HL-60/S4 treated with retinoic acid at 250 ng/mL for 4 days and 3 days (cell line): ENCODE measurements around the gene KRTAP10-3.

ENCODE experiments used
- in situ Hi-C: fragments of 300-500 bp; cut with MboI; formaldehyde crosslinking; loops from 2 replicates; pipeline ENCODE4 v1.7.0; 2022; ENCODE audit warnings: low sequenced_read_pairs

The KRTAP10-3 gene

DNA sequence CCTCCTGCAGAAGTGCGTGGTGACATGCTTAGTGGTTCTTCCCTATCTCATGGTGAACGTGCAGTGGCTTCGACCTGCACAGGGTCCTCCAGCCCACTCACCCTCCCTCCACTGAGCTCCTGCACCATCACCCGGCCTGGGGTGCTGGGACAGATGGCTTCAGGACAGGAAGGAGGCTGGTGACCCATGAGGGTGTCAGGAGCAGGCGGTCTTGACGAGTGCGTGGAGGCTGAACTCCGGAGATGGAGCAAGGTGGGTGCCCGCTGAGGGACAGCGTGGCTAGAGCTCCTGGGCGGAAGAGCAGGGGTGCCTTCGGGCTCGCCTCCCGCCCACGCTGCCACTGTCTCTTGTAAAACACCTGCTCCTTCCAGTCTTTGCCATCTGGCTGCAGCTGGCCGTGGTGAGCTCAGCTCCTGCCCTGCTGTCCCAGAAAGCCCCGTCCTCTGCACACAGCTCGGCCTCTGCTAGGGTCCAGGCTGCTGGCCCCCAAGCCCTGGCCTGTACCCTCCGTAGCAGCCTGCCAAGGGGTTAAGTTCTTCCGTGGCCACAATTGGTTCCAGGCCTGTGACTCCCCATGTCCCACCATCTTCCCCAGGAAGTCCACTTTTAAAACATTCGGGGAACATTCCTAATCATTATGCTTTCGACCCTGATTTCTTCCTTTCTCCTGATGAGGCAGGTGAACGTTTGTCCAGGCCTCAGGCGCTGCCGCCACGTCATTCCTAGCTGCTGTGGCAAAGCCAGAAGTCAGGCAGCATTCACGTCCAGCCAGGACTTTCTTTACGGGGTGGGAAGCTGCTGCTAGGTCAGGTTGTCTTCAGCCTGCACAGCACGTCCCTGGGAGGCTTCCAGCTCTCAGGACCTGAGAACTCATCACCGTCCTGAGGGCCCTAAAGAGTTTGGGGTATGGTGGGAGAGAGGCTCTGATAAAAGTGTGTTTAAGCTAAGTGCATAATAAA lies 26.7 kb downstream of the KRTAP10-3 start:
- in situ Hi-C loops, result loop anchor here (25.0 kb wide), 1 partner anchor 95 kb away; no protein-coding TSS in a partner anchor

- in situ Hi-C loops, result loop anchor here (25.0 kb wide), 1 partner anchor 94 kb away; no protein-coding TSS in a partner anchor
Measured at GRCh38 chr21:44530903-44531605, 27.5 kb downstream of the KRTAP10-3 start.

GRCh38 chr21:44530221-44530902 lies 28.2 kb downstream of the KRTAP10-3 start:
- in situ Hi-C loops, result loop anchor here (25.0 kb wide), 1 partner anchor 93 kb away; no protein-coding TSS in a partner anchor

GRCh38 chr21:44529503-44530125 lies 29.0 kb downstream of the KRTAP10-3 start:
- in situ Hi-C loops, result loop anchor here (25.0 kb wide), 1 partner anchor 92 kb away; no protein-coding TSS in a partner anchor

GRCh38 chr21:44529011-44529421 lies 29.6 kb downstream of the KRTAP10-3 start:
- in situ Hi-C loops, result loop anchor here (25.0 kb wide), 1 partner anchor 92 kb away; no protein-coding TSS in a partner anchor

DNA sequence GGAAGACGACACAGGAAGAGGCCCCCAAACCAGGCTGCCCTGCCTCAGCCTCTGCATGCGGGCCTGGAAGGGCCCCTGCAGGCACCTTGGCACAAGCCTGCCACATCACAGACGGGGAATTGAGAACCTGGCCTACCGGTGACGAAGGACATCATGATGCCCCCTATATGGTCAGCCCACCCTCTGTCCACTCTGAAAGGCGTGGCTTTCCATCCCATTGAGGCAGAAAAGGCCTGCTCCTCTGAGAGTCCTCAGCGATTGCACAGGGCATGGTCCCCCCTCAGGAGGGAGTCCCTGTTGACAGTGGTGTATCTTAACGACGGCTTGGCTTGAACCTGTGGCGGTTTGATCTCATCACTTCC lies 30.0 kb downstream of the KRTAP10-3 start:
- in situ Hi-C loops, result loop anchor here (25.0 kb wide), 1 partner anchor 91 kb away; no protein-coding TSS in a partner anchor

GRCh38 chr21:44527983-44528633 lies 30.5 kb downstream of the KRTAP10-3 start:
- in situ Hi-C loops, result loop anchor here (25.0 kb wide), 1 partner anchor 91 kb away; no protein-coding TSS in a partner anchor

GRCh38 chr21:44527156-44527982 lies 31.2 kb downstream of the KRTAP10-3 start:
- in situ Hi-C loops, result loop anchor here (25.0 kb wide), 1 partner anchor 90 kb away; no protein-coding TSS in a partner anchor

- in situ Hi-C loops, result loop anchor here (25.0 kb wide), 1 partner anchor 89 kb away; no protein-coding TSS in a partner anchor
Measured at GRCh38 chr21:44526096-44526997, 32.2 kb downstream of the KRTAP10-3 start.

- in situ Hi-C loops, result loop anchor here (25.0 kb wide), 1 partner anchor 88 kb away; no protein-coding TSS in a partner anchor
Measured at GRCh38 chr21:44525391-44526095, 33.1 kb downstream of the KRTAP10-3 start.

- in situ Hi-C loops, result loop anchor here (25.0 kb wide), 3 partner anchors 87 to 413 kb away; partner anchors contain the start of gene SLX9
Measured at GRCh38 chr21:44524414-44525371, 33.9 kb downstream of the KRTAP10-3 start.

- in situ Hi-C loops, result loop anchor here (25.0 kb wide), 2 partner anchors 264 to 414 kb away; partner anchors contain the start of gene SLX9
Measured at GRCh38 chr21:44523567-44524413, 34.8 kb downstream of the KRTAP10-3 start.

- in situ Hi-C loops, result loop anchor here (25.0 kb wide), 2 partner anchors 265 to 415 kb away; partner anchors contain the start of gene SLX9
Measured at GRCh38 chr21:44522753-44523204, 35.8 kb downstream of the KRTAP10-3 start.

DNA sequence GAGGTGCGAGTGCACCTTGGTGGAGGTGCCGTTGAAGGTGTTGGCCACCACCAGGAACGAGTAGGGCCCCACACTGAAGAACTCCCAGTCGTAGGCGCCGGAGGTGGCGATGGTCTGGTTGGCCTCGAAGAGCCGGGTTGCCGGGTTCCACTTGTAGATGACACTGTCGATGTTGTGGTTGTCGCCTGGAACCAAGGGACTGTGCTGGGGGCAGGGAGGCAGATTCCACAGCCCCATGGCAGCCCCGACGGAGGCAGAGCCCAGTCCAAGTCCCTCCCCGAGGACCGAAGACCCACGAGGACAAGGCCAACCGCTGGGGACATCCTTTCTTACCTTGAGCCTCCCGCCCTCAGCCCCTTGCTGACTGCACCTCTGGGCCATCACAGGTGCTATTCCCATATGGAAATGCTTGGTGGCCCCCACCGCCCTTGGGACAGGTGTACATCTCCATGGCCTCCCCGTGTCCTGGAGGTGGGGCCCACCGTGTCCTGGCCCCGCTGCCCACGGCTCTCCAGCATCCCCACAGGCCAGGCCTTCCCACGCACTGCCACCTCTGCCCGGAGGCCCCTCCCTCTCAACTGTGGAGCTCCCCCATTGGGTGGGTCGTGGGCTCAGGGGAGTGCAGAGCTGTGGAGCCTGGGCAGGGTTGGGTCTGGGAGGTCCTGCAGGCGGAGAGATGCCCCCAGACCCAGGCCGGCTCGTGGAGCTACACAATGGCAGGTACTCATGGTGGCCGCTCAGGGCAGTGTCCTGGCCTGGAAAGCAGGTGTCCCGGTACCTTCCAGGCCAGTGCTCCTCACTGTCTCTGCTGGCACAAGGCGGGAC lies 36.5 kb downstream of the KRTAP10-3 start:
- in situ Hi-C loops, result loop anchor here (25.0 kb wide), 2 partner anchors 265 to 415 kb away; partner anchors contain the start of gene SLX9
